ENCODE measurements around the gene CBX4.

CBX4 gene

DNA sequence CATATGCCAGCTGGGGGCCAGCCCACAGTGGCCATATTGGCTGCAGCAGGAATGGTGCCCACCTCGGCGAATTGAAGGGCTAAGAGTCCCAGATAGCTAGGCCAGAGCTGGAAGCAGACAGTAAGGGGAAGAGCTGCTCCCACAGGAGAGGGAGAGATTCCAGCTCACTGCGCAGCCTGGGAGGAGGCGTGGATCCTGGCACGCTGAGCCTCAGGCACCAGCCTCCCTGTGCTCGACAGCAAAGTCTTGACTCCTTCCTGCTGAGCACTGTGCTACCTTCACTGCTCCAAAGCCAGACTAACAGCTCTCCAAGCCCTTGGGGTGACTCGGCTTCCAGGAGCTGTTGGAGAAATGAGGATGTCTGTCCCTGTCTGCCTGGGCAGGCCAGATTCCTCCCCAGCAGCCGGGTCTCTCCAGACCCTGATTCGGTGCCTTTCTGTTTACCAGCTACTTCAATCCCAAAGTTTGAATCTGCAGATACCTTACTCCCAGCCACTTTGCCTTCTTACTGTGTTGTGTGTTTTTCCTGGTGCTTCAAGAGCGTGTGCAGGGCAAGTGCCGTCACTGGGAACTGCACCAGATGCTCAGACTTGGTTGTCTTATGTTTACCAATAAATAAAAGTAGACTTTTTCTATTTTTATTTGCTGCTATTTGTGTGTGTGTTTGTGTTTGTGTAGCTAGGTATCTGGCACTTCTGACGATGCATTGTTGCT, 52.2 kb downstream of the CBX4 start:
- H3K4me3 ChIP-seq (ENCODE audit: low read depth in 1 of 2, low read length in 2 of 2): no peak overlapping the region
- no peak overlapping the region for H3K27ac ChIP-seq (ENCODE audit: low read depth, low read length)
- H3K27me3 ChIP-seq (ENCODE audit: control insufficient read depth in 1 of 2, insufficient read depth in 2 of 2, low read length in 2 of 2): peaks cover 52 to 63% of the 10 kb centered on the region in 2 donors
- H3K4me1 ChIP-seq (ENCODE audit: control insufficient read depth in 1 of 2, insufficient read depth in 2 of 2, low read length in 2 of 2): no peaks in the 10 kb centered on the region
- H3K9ac ChIP-seq (ENCODE audit: low read depth in 1 of 2, low read length in 2 of 2): no peak overlapping the region
- H3K36me3 ChIP-seq (ENCODE audit: control insufficient read depth in 1 of 2, insufficient read depth in 2 of 2, low read length in 2 of 2): no peaks in the 10 kb centered on the region
- H3K9me3 ChIP-seq (ENCODE audit: control insufficient read depth in 1 of 2, low read length in 2 of 2): no peaks in the 10 kb centered on the region

DNA sequence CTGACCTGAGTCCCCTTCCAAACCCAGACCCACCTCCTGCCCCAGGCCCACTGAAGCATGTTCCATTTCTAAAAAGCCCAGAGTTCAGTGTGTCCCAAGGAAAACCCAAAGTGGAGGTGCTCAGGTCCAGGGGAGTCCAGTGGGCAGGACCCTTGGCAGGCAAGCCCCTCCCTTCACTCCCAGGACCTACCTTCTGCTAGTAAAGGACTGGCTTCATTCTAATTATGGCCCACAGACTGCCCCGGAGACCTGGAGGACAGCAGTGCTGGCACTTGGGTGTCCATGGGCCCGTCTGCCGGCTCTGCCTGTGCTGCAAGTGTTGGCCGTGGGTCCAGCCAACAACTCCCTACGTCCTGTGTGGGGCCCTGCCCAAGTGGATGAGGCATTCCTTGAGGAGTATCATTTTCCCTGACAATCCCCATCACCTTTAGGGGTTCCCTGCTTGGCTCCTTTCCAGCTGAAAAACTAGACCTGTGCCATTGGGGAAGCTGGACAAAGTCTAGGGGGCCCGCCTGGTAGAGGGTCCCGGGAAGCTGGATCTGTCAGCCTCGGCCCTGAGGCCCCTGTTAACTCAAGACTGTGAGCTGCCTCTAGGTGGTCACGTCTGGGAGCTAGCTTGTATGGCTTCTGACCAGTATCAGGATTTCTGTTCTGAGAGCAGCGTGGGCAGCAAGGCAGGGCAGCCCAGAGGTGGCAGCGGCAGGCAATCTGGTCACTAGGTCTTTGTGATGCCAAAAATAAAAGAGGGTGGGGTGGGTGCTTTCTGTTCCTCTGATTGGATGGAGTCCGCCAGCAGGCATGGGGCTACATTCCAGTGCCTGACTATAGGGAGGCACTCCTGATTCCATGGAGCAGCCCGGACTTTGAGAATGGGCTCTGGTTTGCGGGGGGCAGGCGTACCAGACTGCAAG, 53.1 kb downstream of the CBX4 start:
- H3K4me1 ChIP-seq (ENCODE audit: control insufficient read depth in 1 of 2, insufficient read depth in 2 of 2, low read length in 2 of 2): no peaks in the 10 kb centered on the region
- H3K27ac ChIP-seq (ENCODE audit: low read depth, low read length): no peak overlapping the region
- H3K9ac ChIP-seq (ENCODE audit: low read depth in 1 of 2, low read length in 2 of 2): no peak overlapping the region
- H3K4me3 ChIP-seq (ENCODE audit: low read depth in 1 of 2, low read length in 2 of 2): no peak overlapping the region
- H3K36me3 ChIP-seq (ENCODE audit: control insufficient read depth in 1 of 2, insufficient read depth in 2 of 2, low read length in 2 of 2): no peaks in the 10 kb centered on the region
- peaks cover 49 to 62% of the 10 kb centered on the region in 2 donors for H3K27me3 ChIP-seq (ENCODE audit: control insufficient read depth in 1 of 2, insufficient read depth in 2 of 2, low read length in 2 of 2)
- no peaks in the 10 kb centered on the region for H3K9me3 ChIP-seq (ENCODE audit: control insufficient read depth in 1 of 2, low read length in 2 of 2)

DNA sequence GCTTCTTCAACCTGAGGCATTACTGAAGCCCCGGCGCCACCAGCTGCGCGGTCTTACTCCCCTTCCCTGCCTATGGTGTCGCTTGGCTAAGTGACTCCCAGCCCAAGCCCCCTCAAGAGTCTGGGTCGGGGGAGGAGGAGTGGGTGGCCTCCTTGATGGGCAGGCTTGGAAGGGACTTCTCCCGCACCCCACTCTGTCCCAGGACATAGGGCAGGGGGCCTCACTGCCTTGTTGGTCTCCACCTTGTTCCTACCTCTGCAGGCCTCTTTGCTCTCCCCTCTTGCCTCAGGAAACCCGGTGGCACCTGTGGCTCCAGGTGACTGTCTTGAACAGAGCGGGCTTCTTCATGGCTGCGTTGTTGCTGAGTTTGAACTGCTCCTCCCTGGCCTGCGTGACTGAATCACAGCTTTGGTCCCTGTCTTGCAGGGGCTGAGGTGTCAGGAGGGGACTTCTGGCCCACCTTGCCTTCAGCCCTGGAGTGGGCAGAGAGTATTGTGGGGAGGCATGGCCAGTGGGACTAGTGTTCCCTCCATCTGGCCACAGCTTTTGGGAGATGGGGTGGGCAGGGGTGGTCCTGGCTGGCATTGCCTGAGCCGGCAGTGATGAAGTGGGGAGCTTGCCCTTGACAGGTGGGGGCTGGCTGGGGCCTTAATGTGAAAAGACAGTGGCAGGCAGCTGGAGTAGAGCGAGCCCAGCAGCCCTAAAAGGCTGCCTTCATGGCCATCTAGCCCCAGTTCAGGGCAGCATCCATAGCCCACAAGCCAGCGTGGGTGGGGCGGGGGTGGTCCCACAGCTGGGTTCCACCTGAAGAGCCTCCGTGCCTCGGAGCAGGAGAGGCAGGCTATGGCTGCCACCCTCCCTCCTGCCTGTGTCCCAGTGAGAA, 54.0 kb downstream of the CBX4 start:
- Histone ChIP-seq H3K36me3 (ENCODE audit: control insufficient read depth in 1 of 2, insufficient read depth in 2 of 2, low read length in 2 of 2) (no peaks in the 10 kb centered on the region), H3K9ac (ENCODE audit: low read depth in 1 of 2, low read length in 2 of 2) (no peak overlapping the region), H3K9me3 (ENCODE audit: control insufficient read depth in 1 of 2, low read length in 2 of 2) (no peaks in the 10 kb centered on the region), H3K4me1 (ENCODE audit: control insufficient read depth in 1 of 2, insufficient read depth in 2 of 2, low read length in 2 of 2) (no peaks in the 10 kb centered on the region), H3K27me3 (ENCODE audit: control insufficient read depth in 1 of 2, insufficient read depth in 2 of 2, low read length in 2 of 2) (peaks cover 48 to 62% of the 10 kb centered on the region in 2 donors), H3K27ac (ENCODE audit: low read depth, low read length) (no peak overlapping the region), H3K4me3 (ENCODE audit: low read depth in 1 of 2, low read length in 2 of 2) (no peak overlapping the region)

DNA sequence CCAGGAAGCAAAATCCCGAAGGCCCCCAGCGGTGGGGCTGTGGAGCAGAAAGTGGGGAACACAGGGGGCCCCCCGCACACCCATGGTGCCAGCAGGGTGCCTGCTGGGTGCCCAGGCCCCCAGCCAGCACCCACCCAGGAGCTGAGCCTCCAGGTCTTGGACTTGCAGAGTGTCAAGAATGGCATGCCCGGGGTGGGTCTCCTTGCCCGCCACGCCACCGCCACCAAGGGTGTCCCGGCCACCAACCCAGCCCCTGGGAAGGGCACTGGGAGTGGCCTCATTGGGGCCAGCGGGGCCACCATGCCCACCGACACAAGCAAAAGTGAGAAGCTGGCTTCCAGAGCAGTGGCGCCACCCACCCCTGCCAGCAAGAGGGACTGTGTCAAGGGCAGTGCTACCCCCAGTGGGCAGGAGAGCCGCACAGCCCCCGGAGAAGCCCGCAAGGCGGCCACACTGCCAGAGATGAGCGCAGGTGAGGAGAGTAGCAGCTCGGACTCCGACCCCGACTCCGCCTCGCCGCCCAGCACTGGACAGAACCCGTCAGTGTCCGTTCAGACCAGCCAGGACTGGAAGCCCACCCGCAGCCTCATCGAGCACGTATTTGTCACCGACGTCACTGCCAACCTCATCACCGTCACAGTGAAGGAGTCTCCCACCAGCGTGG, 54.8 kb downstream of the CBX4 start:
- Histone ChIP-seq H3K27me3 (ENCODE audit: control insufficient read depth in 1 of 2, insufficient read depth in 2 of 2, low read length in 2 of 2) (peaks cover 48 to 61% of the 10 kb centered on the region in 2 donors), H3K4me1 (ENCODE audit: control insufficient read depth in 1 of 2, insufficient read depth in 2 of 2, low read length in 2 of 2) (no peaks in the 10 kb centered on the region), H3K9ac (ENCODE audit: low read depth in 1 of 2, low read length in 2 of 2) (no peak overlapping the region), H3K36me3 (ENCODE audit: control insufficient read depth in 1 of 2, insufficient read depth in 2 of 2, low read length in 2 of 2) (no peaks in the 10 kb centered on the region), H3K27ac (ENCODE audit: low read depth, low read length) (no peak overlapping the region), H3K9me3 (ENCODE audit: control insufficient read depth in 1 of 2, low read length in 2 of 2) (no peaks in the 10 kb centered on the region), H3K4me3 (ENCODE audit: low read depth in 1 of 2, low read length in 2 of 2) (no peak overlapping the region)

DNA sequence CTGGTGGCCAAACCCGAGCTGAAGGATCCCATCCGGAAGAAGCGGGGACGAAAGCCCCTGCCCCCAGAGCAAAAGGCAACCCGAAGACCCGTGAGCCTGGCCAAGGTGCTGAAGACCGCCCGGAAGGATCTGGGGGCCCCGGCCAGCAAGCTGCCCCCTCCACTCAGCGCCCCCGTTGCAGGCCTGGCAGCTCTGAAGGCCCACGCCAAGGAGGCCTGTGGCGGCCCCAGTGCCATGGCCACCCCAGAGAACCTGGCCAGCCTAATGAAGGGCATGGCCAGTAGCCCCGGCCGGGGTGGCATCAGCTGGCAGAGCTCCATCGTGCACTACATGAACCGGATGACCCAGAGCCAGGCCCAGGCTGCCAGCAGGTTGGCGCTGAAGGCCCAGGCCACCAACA, 55.3 kb downstream of the CBX4 start:
- no peaks in the 10 kb centered on the region for H3K36me3 ChIP-seq (ENCODE audit: control insufficient read depth in 1 of 2, insufficient read depth in 2 of 2, low read length in 2 of 2)
- H3K27me3 ChIP-seq (ENCODE audit: control insufficient read depth in 1 of 2, insufficient read depth in 2 of 2, low read length in 2 of 2): peaks cover 48 to 61% of the 10 kb centered on the region in 2 donors

More for the DNA sequence above, 55.3 kb downstream of the CBX4 start:
- Histone ChIP-seq H3K4me1 (ENCODE audit: control insufficient read depth in 1 of 2, insufficient read depth in 2 of 2, low read length in 2 of 2) (peaks cover 4 to 5% of the 10 kb centered on the region in 2 donors), H3K4me3 (ENCODE audit: low read depth in 1 of 2, low read length in 2 of 2) (no peak overlapping the region), H3K27ac (ENCODE audit: low read depth, low read length) (no peak overlapping the region), H3K9ac (ENCODE audit: low read depth in 1 of 2, low read length in 2 of 2) (no peak overlapping the region), H3K9me3 (ENCODE audit: control insufficient read depth in 1 of 2, low read length in 2 of 2) (no peaks in the 10 kb centered on the region)

Data from duodenal mucosa (tissue), 2 donors.